GM18507 (cell line): ENCODE data around the gene RAB11FIP3.
"Not testable (repeated sequence)": the region's sequence is repeated elsewhere in the genome, so short reads cannot be mapped to it uniquely, and the experiment has no call there.

Experiments
- DNase-seq: peaks from one replicate; pipeline ENCODE4 v3.0.0; 2011; ENCODE audit warnings: low read depth; ENCODE audit not compliant: insufficient read length; ENCODE audit errors: extremely low spot score
- FAIRE-seq: peaks from 2 replicates; lab custom pipeline; 2011; peaks lifted over from hg19 to GRCh38; lab: Jason Lieb, UNC

Gene RAB11FIP3

GRCh38 chr16:507527-507926 lies 82.1 kb downstream of the RAB11FIP3 start:
- not testable (repeated sequence) for DNase-seq, FAIRE-seq

DNA sequence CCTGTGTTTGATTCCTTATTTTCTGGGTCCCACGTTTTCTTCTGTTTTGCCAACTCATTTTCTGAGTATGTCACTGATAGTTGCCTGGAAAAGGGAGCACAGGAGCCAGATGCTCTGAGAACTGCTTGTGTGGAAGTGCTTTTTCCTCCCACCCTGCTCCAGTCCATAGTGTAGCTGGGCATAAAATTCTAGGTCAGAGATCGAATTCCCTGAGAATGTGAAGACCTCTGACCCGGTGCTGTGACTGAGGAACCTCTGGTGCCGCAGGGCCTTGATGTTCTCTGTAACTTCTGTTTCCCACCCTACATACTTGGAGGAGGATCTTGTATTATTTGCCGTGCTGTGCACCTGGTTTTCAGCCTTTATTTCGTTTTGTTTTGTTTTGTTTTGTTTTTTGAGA lies 82.5 kb downstream of the RAB11FIP3 start:
- FAIRE-seq, result no peak

DNA sequence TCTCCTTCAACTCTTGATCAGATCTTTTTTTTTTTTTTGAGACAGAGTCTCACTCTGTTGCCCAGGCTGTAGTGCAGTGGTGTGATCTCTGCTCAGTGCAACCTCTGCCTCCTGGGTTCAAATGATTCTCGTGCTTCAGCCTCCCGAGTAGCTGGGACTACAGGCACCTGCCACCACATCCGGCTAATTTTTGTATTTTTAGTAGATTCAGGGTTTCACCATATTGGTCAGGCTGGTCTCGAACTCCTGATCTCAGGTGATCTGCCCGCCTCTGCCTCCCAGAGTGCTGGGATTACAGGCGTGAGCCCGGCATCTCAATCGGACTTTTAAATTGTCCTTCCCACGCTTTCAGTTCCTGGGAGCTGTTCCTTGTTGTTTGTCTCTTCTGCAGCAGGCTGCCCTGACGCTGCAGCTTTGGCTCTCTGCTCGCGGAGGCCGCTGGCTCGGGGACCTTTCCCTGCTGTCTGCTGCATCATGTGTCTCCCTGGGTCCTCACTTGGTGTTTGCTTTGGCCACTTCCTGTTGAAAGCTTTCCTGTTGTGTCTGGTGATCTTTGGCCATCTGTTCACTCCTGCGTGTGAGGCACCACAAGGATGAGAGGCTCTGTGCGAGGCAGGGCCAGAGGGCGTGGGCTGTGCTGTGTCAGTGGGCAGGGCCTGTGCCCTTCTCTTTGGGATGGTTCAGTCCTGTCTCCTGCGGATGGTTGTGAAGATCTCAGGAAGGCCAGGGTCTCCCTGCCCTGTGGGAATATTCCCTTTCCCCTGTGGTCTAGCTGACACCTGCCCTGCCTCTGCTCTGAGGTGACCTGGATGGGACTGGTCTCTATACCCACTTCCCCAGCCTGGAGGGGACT lies 83.7 kb downstream of the RAB11FIP3 start:
- FAIRE-seq (no peak), DNase-seq (no peak)

More for the DNA sequence above, 82.5 kb downstream of the RAB11FIP3 start:
- DNase-seq, result no peak

- no peak for FAIRE-seq
- no peak for DNase-seq
Observed at GRCh38 chr16:510066-510825, 84.8 kb downstream of the RAB11FIP3 start.

- FAIRE-seq (no peak), DNase-seq (no peak)
Observed at GRCh38 chr16:512802-513201, 87.4 kb downstream of the RAB11FIP3 start.

- no peak for DNase-seq
- FAIRE-seq, result no peak
Observed at GRCh38 chr16:513950-514349, 88.5 kb downstream of the RAB11FIP3 start.

DNA sequence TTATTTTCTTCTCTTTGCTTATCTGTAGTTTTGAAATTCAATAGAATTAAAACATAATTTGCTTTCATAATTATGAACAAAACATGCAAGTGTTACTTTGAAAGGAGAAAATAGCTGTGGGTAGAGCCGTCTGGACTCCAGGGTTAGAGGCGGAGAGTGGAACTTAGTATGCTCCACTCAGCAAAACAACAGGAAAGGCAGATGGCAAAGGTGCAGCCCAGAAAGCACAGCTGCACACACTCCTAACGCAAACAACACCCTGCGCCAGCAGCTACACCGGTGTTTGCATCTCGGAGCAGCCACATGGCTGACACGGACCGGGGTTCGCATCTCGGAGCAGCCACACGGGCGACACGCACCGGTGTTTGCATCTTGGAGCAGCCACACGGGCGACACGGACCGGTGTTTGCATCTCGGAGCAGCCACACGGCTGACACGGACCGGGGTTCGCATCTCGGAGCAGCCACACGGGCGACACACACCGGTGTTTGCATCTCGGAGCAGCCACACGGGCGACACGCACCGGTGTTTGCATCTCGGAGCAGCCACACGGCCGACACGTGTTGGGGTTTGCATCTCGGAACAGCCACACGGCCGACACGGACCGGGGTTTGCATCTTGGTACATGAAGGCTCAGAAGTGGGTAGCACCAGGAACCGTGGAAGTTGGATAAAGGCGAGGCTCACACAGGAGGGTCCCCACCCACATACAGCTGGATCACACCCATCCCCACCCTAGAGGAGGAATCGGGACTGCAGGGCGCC lies 89.9 kb downstream of the RAB11FIP3 start:
- FAIRE-seq, result no peak
- DNase-seq, result no peak

DNA sequence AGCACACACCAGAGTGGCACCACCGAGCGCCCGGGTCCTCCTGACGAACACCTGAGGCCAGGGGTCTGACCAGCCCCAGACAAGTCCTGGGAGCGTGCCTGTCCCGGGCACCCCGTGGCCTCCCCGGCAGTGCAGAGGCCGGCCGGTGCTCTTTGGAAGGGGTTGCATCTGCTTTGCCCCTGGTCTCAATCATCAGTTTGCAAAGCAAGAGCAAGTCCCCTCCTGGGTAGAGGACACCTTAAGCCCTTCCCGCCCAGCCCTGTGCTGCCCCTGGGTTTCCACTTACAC lies 90.4 kb downstream of the RAB11FIP3 start:
- no peak for DNase-seq
- FAIRE-seq, result no peak

GRCh38 chr16:516301-516700 lies 90.9 kb downstream of the RAB11FIP3 start:
- no peak for DNase-seq
- FAIRE-seq, result no peak

GRCh38 chr16:518858-519257 lies 93.4 kb downstream of the RAB11FIP3 start:
- FAIRE-seq (no peak), DNase-seq (no peak)

DNA sequence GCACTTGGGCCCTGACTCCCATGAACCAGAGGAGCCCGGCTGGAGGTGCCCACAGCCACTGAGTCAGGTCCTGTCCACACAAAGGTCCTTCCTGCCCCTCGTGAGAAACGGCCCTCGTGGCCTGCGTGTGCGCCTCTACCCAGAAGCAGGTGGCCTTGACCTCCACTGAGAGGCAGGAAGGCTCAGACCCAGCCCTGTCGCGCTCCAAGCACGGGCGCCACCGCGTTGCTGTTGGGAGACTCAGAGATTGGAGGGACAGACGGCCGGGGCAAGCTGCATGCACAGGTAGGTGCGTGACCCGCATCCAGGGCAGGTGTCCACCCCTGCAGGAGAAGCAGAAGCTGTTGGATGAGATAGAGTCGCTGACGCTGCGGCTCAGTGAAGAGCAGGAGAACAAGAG lies 94.0 kb downstream of the RAB11FIP3 start:
- DNase-seq (no peak), FAIRE-seq (no peak)

- no peak for FAIRE-seq
Observed at GRCh38 chr16:519841-520687, 94.6 kb downstream of the RAB11FIP3 start.

DNA sequence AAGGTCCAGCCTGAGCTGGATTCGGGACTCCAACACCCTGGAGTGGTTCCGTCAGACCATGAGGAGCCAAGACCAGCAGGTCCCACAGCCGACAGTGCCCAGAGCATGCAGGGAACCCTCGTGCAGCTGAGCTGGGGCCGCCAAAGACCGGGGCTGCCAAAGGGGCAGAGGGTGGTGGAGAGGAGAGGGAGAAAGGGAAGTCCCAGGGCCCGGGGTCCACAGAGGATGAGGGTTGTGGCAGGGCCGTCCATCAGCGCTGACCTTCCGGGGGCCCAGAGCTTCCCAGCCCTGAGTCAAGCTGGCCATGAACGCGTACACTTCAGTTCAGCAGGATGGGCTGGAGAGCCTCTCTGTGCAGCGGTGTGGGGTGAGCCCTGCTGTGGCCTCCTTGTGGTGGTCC lies 95.4 kb downstream of the RAB11FIP3 start:
- DNase-seq (no peak), FAIRE-seq (no peak)

More at GRCh38 chr16:519841-520687, 94.6 kb downstream of the RAB11FIP3 start:
- DNase-seq, result no peak

GRCh38 chr16:521381-522210 lies 96.1 kb downstream of the RAB11FIP3 start:
- DNase-seq (no peak), FAIRE-seq (no peak)

- FAIRE-seq (no peak), DNase-seq (no peak)
Observed at GRCh38 chr16:522320-523096, 97.1 kb downstream of the RAB11FIP3 start.

DNA sequence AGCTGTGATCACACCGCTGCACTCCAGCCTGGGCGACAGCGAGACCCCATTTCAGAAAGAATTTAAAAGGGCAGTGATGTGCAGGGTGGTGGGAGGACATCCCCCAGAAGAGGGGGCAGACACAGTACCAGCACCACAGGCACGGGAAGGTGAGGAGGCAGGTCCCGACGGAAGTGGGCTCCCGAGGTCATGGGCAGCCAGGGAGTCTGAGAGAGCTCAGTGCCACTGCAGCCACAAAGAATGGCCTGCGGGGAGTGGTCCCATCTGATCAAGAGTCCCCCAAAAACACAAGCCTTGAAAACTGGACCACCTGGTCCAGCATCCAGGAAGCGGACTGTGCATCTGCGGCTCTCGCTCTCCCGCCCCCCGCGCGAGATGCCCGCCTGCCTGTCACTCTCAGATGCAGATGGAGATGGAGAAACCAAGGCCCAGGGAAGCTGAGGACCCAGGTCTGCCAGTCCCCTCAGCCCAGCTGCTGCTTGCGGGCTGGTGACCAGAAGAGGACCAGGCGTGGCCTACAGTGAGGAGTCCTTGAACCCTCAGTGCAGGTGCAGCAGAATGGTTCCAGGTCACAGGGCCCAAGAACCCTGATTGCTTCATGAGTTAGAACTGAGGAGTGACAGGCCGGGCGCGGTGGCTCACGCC lies 97.8 kb downstream of the RAB11FIP3 start:
- FAIRE-seq, result no peak
- no peak for DNase-seq

DNA sequence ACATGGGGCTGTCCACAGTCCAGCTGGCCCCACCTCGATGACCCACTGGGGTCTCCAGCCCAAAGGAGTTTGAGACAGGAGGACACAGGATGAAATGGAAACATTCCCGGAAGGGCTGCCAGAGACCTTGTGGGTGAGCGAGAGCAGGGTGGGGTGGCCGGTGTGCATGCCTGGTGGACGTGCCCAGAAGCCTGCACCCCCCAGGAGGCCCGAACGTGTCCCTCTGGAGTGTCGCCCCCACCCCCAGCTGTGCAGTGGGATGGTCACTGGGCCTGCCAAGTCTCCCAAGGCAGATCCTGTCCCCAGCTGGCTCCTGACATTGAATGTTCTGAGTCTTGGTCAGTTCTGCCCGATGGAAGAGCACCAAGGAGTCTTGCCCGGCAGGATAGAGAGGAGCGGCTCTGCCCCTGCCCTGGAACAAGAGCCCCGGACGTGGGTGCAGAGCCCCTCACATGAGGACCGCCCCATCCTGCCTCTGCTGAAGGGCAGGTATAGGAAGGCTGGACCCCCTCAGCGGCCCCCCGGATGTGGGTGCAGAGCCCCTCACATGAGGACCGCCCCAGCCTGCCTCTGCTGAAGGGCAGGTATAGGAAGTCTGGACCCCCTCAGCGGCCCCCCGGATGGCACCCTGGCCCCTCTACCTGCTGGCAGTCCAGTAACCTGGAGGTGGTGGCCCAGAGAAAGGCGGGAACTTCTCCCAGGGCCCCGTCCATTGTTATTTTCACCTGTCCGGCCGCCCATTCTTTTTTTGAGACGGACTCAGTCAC lies 99.0 kb downstream of the RAB11FIP3 start:
- FAIRE-seq (no peak), DNase-seq (no peak)
